GM19372 (cell line): ENCODE data around the gene ATG2B.

Experiments used
- ATAC-seq: cut with Tn5 transposase; IDR thresholded peaks from one replicate; pipeline ENCODE4 v1.9.1; 2021; ENCODE audit warnings: mild to moderate bottlenecking, low read depth, moderate library complexity; ENCODE audit not compliant: unreplicated experiment

ATG2B gene

GRCh38 chr14:96362965-96363750, at the start of gene ATG2B, which contains the start of gene GSKIP:
TSS of gene ATG2B (minus strand) at chr14:96363341. CDS start at chr14:96362976, 365 bp downstream.
TSS of gene GSKIP (plus strand) at chr14:96363526. CDS start at chr14:96382248, 18,722 bp downstream.
- peak; percentile 63 for ATAC-seq

GRCh38 chr14:96410119-96410518, 47.0 kb upstream of the ATG2B start:
- no peak for ATAC-seq

GRCh38 chr14:96409701-96410100, 46.6 kb upstream of the ATG2B start:
- ATAC-seq: no peak

GRCh38 chr14:96408608-96409007, 45.5 kb upstream of the ATG2B start:
- ATAC-seq: no peak

GRCh38 chr14:96407935-96408570, 44.9 kb upstream of the ATG2B start:
- no peak for ATAC-seq

- no peak for ATAC-seq
These were observed 42.5 kb upstream of the ATG2B start for GRCh38 chr14:96405677-96406076.

- ATAC-seq: no peak
These were observed 40.3 kb upstream of the ATG2B start for GRCh38 chr14:96403409-96403808.

GRCh38 chr14:96400495-96400894, 37.4 kb upstream of the ATG2B start:
- ATAC-seq: no peak

GRCh38 chr14:96399405-96399804, 36.3 kb upstream of the ATG2B start:
- ATAC-seq: no peak

- no peak for ATAC-seq
These were observed 35.8 kb upstream of the ATG2B start for GRCh38 chr14:96398921-96399320.

GRCh38 chr14:96398432-96398831, 35.3 kb upstream of the ATG2B start:
- no peak for ATAC-seq

- no peak for ATAC-seq
These were observed 31.1 kb upstream of the ATG2B start for GRCh38 chr14:96394047-96394815.

GRCh38 chr14:96393071-96393691, 30.0 kb upstream of the ATG2B start:
- no peak for ATAC-seq

GRCh38 chr14:96391293-96392118, 28.4 kb upstream of the ATG2B start:
- ATAC-seq: peak; percentile 83

GRCh38 chr14:96390965-96391292, 27.8 kb upstream of the ATG2B start:
- ATAC-seq: no peak

GRCh38 chr14:96385385-96385784, 22.2 kb upstream of the ATG2B start:
- ATAC-seq: no peak

GRCh38 chr14:96384740-96385139, 21.6 kb upstream of the ATG2B start:
- no peak for ATAC-seq

- ATAC-seq: no peak
These were observed 20.9 kb upstream of the ATG2B start for GRCh38 chr14:96384053-96384452.

GRCh38 chr14:96383445-96383844, 20.3 kb upstream of the ATG2B start:
- no peak for ATAC-seq

GRCh38 chr14:96380735-96381134, 17.6 kb upstream of the ATG2B start:
- ATAC-seq: peak; percentile 79
